NB4 (cell line): ENCODE measurements around the gene ATP8B3.

Experiments used
- MAX ChIP-seq: IDR thresholded peaks from 2 replicates; pipeline ENCODE4 v1.6.1; 2011; ENCODE audit warnings: low read depth, low read length
- POLR2A ChIP-seq: IDR thresholded peaks from 2 replicates; pipeline ENCODE4 v1.6.1; 2011; ENCODE audit warnings: mild to moderate bottlenecking; ENCODE audit not compliant: insufficient read length; ENCODE audit errors: extremely low read depth
- TF ChIP-seq, protein P1 (sequence below): IDR thresholded peaks from one replicate; pipeline ENCODE4 v1.5.1; 2012; ENCODE audit warnings: low read depth, low read length

DNA sequence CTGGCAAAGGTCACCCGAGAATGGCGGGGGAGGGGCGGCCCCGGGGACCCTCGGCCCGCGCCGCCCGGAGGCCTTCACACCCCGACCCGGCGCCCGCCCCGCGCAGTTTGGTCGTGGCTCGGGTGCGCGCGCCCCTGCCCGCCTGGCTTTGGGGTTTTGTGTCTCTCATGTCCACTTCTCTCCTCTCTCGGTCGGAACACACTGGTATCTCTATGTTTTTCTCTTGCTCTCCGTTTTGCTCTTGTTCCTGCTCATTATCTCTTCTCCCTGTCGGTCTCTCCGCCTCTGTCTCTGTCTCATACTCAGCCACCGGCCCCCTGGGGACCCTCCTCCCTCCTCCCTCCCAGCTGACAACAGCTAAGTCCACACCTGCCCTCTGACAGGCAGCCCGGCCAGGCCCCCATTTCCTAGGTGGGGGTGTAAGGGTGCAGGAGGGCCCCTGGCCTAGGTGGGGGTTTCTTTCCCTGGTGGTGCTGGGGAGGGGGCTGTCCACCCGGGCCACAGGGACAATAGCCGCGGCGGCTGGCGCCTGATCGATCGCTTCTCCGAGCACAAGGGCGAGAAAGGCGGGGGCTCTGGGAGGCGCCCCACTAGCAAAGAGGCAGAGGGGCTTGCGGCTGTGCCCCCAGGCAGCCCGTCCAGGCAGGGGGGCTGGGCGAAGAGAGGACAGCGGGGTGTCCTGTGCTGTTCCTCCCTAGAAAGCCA is 56.5 kb downstream of the ATP8B3 start:
- TF ChIP-seq POLR2A: no peak
- TF ChIP-seq, protein P1, sequence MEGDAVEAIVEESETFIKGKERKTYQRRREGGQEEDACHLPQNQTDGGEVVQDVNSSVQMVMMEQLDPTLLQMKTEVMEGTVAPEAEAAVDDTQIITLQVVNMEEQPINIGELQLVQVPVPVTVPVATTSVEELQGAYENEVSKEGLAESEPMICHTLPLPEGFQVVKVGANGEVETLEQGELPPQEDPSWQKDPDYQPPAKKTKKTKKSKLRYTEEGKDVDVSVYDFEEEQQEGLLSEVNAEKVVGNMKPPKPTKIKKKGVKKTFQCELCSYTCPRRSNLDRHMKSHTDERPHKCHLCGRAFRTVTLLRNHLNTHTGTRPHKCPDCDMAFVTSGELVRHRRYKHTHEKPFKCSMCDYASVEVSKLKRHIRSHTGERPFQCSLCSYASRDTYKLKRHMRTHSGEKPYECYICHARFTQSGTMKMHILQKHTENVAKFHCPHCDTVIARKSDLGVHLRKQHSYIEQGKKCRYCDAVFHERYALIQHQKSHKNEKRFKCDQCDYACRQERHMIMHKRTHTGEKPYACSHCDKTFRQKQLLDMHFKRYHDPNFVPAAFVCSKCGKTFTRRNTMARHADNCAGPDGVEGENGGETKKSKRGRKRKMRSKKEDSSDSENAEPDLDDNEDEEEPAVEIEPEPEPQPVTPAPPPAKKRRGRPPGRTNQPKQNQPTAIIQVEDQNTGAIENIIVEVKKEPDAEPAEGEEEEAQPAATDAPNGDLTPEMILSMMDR: no peak
- no peak for TF ChIP-seq MAX
